Fibroblast of peridontal ligament (primary cell): ENCODE measurements around the gene ZNF816.
A peak's percentile ranks its signal among the peaks of the same experiment; 100 is the strongest.

Experiments used
- DNase-seq: peaks from one replicate; pipeline ENCODE4 v3.0.0-alpha.2; 2010; ENCODE audit errors: extremely low read depth

ZNF816 gene

GRCh38 chr19:52962394-52963246 is at the start of gene ZNF816:
TSS of gene ZNF816 (minus strand) at chr19:52962881. CDS start at chr19:52956089, 6,792 bp downstream.
- DNase-seq = peak; percentile 87

- DNase-seq = no peak
These were observed 49.3 kb upstream of the ZNF816 start for GRCh38 chr19:53012006-53012405.

- no peak for DNase-seq
These were observed 47.8 kb upstream of the ZNF816 start for GRCh38 chr19:53010494-53010893.

- DNase-seq = no peak
These were observed 45.5 kb upstream of the ZNF816 start for GRCh38 chr19:53008061-53008778.

GRCh38 chr19:53007606-53008005 is 44.9 kb upstream of the ZNF816 start:
- no peak for DNase-seq

GRCh38 chr19:53007200-53007599 is 44.5 kb upstream of the ZNF816 start:
- DNase-seq = no peak

GRCh38 chr19:53004242-53004641 is 41.6 kb upstream of the ZNF816 start:
- DNase-seq = no peak

GRCh38 chr19:53002479-53002878 is 39.8 kb upstream of the ZNF816 start:
- DNase-seq = no peak

GRCh38 chr19:52997975-52998374 is 35.3 kb upstream of the ZNF816 start:
- no peak for DNase-seq

- no peak for DNase-seq
These were observed 33.0 kb upstream of the ZNF816 start for GRCh38 chr19:52995711-52996110.

GRCh38 chr19:52993342-52994178 is 30.9 kb upstream of the ZNF816 start:
- peak; percentile 84 for DNase-seq

- peak; percentile 20 for DNase-seq
These were observed 29.7 kb upstream of the ZNF816 start for GRCh38 chr19:52992109-52993004.

- peak; percentile 60 for DNase-seq
These were observed 28.8 kb upstream of the ZNF816 start for GRCh38 chr19:52991484-52991883.

- DNase-seq = no peak
These were observed 28.2 kb upstream of the ZNF816 start for GRCh38 chr19:52990759-52991418.

GRCh38 chr19:52988506-52988905 is 25.8 kb upstream of the ZNF816 start:
- DNase-seq = no peak

GRCh38 chr19:52987221-52987620 is 24.5 kb upstream of the ZNF816 start:
- no peak for DNase-seq

GRCh38 chr19:52983167-52983566 is 20.5 kb upstream of the ZNF816 start:
- peak; percentile 5 for DNase-seq

GRCh38 chr19:52981329-52981728 is 18.6 kb upstream of the ZNF816 start:
- DNase-seq = no peak

- no peak for DNase-seq
These were observed 5.1 kb upstream of the ZNF816 start for GRCh38 chr19:52967772-52968171.

- no peak for DNase-seq
These were observed 552 bp upstream of the ZNF816 start for GRCh38 chr19:52963247-52963618.

- DNase-seq = no peak
These were observed 700 bp downstream of the ZNF816 start for GRCh38 chr19:52961981-52962380.
